GM12874 (cell line): ENCODE measurements around the gene MOV10.

Source experiments
- CTCF ChIP-seq: IDR thresholded peaks from 2 replicates; pipeline ENCODE4 v1.5.1; 2011; ENCODE audit warnings: low read depth, mild to moderate bottlenecking, control low read depth, low read length, moderate library complexity; ENCODE audit not compliant: insufficient read depth

MOV10 gene

GRCh38 chr1:112715264-112716053 lies 41.0 kb downstream of the MOV10 start, which contains the start of gene PPM1J:
PPM1J (minus strand) TSS chr1:112715332; CDS start chr1:112715301, 31 bp downstream.
- TF ChIP-seq CTCF, result no peak

- peak; percentile 97 for TF ChIP-seq CTCF
Measured at GRCh38 chr1:112716133-112716720, 41.8 kb downstream of the MOV10 start.

GRCh38 chr1:112717263-112717873 lies 42.9 kb downstream of the MOV10 start:
- TF ChIP-seq CTCF, result no peak

- peak; percentile 93 for TF ChIP-seq CTCF
Measured at GRCh38 chr1:112718691-112719418, 44.4 kb downstream of the MOV10 start.

GRCh38 chr1:112719706-112720105 lies 45.2 kb downstream of the MOV10 start:
- TF ChIP-seq CTCF, result no peak

GRCh38 chr1:112720800-112721199 lies 46.3 kb downstream of the MOV10 start:
- TF ChIP-seq CTCF, result no peak
